NCI-H1105 (cell line): ENCODE data around the gene MLC1.

Experiments used
- DNase-seq: peaks from one replicate; lab custom pipeline; 2025; lab: John Stamatoyannopoulos, UW

The MLC1 gene

GRCh38 chr22:50076646-50077535 lies 8.3 kb downstream of the MLC1 start:
- no peak for DNase-seq

GRCh38 chr22:50074551-50075530 lies 10.4 kb downstream of the MLC1 start:
- no peak for DNase-seq

DNA sequence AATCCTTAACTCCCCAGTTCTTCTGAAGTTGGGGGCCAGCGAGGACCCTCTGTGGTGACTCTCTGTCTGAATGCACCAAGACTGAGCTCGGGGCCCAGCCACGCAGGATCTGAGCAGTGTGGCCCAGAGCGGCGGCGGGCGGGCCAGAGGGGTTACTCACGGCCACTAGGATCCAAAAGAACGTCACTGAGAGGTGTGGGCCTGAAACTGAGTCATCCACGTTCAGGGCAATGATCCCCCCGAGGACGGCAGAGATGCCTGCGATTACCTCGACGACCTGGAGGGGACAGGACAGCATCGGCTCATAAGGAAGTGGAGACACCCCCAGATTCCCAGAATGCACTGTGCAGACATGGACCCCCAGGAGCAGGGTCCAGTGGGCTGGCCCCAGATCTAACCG lies 11.2 kb downstream of the MLC1 start:
- no peak for DNase-seq

GRCh38 chr22:50072714-50073538 lies 12.3 kb downstream of the MLC1 start:
- no peak for DNase-seq

- no peak for DNase-seq
These were observed 13.1 kb downstream of the MLC1 start for GRCh38 chr22:50072167-50072555.

DNA sequence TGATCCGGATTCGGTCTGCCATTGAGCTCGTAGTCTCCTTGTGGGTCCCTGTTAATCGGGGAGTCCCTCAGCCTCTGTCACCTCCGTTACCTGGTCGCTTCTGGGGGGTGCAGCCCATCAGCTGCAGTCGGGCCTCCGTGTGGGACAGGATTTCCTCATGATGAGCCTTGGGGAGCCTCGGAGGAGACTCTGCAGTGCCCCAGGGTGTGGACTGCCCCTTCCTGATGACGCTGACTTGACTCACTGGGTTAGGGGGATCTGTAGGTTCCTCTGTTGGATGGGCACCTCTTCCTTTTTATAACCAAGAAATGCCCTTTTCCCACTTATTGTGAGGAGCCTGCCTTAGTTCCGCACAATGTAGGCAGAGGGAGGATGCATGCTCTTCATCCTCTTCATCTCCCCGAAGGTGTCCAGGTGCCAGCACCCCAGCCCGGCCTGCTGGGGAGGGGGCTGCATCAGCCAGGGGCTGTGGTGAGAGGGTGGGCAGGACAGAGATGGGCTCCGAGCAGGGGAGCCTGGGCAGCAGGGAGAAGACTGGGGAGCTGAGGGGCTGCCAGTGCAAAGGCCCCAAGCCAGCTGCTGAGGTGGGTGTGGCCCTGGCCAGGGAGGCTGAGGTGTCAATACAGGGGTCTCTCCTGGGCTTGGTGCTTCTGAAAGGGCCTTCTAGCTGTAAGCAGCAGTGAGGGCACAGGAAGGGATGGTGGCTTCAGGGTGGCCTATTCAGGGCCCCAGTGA lies 13.6 kb downstream of the MLC1 start:
- DNase-seq, result no peak

- no peak for DNase-seq
These were observed 14.9 kb downstream of the MLC1 start for GRCh38 chr22:50070366-50070765.

GRCh38 chr22:50068096-50068495 lies 17.1 kb downstream of the MLC1 start:
- DNase-seq, result no peak

DNA sequence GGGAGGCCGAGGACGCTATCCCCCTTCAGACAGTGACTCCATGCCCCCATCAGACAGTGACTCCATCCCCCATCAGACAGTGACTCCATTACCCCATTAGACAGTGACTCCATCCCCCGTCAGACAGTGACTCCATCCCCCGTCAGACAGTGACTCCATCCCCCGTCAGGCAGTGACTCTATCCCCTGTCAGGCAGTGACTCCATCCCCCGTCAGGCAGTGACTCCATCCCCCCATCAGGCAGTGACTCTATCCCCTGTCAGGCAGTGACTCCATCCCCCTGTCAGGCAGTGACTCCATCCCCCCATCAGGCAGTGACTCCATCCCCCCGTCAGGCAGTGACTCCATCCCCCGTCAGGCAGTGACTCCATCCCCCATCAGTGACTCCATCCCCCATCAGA lies 18.0 kb downstream of the MLC1 start:
- no peak for DNase-seq

GRCh38 chr22:50064453-50064852 lies 20.8 kb downstream of the MLC1 start:
- DNase-seq, result no peak

DNA sequence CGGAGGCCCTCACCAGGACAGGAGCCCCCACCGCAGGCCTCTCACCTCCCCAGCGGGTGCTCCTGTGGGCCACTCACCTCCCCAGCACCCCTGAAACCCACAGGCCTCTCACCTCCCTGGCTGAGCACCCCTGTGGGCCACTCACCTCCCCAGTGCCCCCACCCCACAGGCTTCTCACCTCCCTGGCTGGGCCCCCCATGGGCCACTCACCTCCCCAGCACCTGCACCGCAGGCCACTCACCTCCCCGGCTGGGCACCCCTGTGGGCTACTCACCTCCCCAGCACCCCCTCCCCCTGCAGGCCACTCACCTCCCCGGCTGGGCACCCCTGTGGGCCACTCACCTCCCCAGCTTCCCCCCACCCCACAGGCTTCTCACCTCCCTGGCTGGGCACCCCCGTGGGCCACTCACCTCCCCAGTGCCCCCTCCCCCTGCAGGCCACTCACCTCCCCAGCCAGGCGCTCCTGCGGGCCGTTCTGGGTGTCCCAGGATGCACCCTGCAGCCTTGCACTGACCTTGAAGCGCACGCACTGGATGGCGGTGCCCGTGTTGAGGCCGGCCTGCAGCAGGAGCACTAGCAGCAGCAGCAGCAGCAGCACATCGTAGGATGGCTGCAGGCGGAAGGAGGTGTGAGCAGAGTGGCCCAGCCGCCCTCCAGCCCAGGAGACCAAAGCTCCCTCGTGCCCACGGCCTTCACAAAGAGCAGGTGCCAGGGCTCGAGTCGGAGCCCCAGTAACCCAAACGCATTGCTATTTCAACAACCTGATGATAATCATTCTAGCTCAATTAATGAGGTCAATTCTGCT lies 21.4 kb downstream of the MLC1 start:
- DNase-seq, result no peak

DNA sequence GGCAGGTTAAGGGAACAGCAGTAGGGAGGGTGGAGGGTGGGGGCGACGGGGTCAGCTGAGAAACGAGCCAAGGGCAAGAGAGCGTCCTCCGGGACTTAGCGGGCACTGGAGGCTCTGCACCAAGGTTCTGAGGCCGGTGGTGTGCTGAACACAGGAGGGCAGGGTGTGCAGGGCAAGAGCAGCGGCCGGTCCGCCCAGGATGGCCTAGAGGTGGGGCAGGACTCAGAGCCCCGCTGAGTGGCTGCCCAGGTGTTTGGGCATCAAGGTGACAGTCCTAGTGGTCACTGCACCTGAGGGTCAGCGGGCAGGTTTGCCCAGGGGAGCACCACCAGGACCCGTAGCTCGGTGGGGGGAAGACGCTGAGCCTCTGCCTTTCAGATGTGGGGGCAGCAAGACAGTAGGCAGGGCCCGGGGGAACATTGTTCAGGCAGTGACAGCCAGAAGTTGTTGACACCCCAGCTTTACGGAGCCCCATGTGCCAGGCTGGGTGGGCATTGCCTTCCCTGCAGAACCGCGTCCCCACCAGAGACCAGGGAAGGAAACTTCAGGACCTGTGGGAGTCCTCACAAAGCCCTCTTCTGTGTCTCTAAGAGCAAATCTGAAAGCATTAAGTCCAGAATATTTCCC lies 22.6 kb downstream of the MLC1 start:
- no peak for DNase-seq

- no peak for DNase-seq
These were observed 23.3 kb downstream of the MLC1 start for GRCh38 chr22:50061824-50062355.

- no peak for DNase-seq
These were observed 23.9 kb downstream of the MLC1 start for GRCh38 chr22:50061141-50061823.

- no peak for DNase-seq
These were observed 24.6 kb downstream of the MLC1 start for GRCh38 chr22:50060441-50061140.

DNA sequence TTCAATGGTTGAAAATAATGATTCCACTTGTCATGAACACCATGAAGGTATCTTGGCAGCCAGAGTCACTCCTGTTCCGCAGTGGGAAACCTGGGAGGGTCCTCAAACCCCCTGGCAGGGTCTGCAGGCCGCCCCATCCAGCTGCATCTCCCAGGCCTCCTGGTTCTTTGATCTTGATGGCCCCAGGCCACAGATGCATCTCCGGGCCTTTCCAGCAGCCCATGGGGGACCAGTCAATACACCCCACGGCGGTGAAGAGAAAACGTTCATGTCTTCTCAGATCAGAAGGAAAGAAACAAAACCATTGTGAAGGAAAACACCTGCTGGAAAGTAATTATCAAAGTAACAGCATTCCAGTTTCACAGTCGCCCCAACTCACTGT lies 25.4 kb downstream of the MLC1 start:
- no peak for DNase-seq

DNA sequence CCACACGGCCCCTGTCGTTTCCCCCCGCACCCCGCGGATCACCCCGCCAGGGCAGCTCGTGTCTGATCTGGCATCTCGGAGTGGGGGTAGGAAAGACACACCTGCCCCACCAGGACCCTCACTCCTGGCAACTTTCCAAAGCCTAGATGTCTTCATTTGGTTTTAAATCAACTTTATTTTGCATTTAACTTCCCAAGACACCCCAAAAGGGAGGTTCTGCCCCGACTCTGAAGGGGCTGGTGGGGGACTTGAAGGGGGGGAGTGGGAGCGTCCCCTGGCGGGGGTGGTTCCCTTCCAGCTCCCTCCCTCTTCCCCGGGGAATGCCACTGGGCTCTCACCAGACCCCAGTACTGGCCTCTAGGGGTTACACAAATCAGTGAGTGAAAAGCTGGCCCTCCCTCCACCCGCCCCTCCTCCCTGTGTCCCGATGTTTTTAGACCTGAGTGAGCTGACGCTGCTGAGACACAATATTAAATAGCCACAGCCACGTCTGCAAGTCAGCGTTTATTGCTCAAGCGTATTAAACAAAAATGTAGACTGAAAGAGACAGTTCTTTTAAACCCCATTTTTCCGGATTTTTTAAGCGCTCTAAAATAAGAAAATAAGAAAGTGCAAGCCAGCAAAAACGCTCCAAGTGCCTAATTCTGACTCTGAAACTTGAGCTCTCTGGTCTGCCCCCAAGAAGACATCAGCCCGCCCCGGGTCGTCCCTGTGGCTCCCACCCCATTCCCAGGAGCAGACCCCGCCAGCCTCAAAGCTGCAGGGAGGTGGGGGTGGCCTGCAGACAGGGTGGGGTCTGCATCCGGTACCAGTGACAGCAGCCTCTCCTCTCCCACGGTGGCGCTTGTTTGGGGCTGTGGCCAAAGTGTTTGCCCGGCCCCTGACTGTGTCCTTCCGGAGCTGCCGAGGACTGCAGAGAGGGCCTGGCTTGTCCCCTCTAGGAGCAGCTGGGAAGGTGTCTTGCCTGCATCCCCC lies 26.0 kb downstream of the MLC1 start:
- no peak for DNase-seq
